ENCODE measurements around the gene SMIM14. TPM values are rescaled to one million over a fixed set of nuclear protein-coding genes. Genes with fewer than 3 reads are reported as not detected.

SMIM14 gene
- total RNA-seq (2021) (14.4 and 14.5 TPM in 2 replicates), Bru-seq, nascent RNA (percentile 51 among the genes with signal in this experiment), BruChase-seq, experiment 1, labeled RNA remaining after a 2-hour chase (percentile 47 among the genes with signal in this experiment), BruChase-seq, experiment 2, labeled RNA remaining after a 6-hour chase (percentile 55 among the genes with signal in this experiment)
- long read RNA-seq, full-length matches to known transcripts: 42 of 45 reads
- long read RNA-seq, partial matches to known transcripts: 0 of 45 reads
- long read RNA-seq, other reads (novel, unspliced or antisense): 3 of 45 reads

- peak within 1 kb of the TSS; percentile 91 for H3K27ac ChIP-seq (ENCODE audit: low read depth, low read length, poor library complexity, severe bottlenecking)
- intact Hi-C loops (cut with micrococcal nuclease; ENCODE audit: unreplicated experiment): loop anchor here (2.0 to 10.0 kb wide), 3 partner anchors 111 to 336 kb away; partner anchors contain the start of genes PDS5A and UGDH
- no TSS peak for BruUV-seq (replicated peaks)
- peak; percentile 99 for DNase-seq (ENCODE audit: low spot score)
- no peaks in the 10 kb centered on the region for H3K27me3 ChIP-seq (replicated peaks; ENCODE audit: insufficient read depth, low read depth, low read length, poor library complexity)
- no peaks in the 10 kb centered on the region for H3K9me3 ChIP-seq (ENCODE audit: low read depth, low read length, poor library complexity, severe bottlenecking)
- peak within 1 kb of the TSS; percentile 95 for H3K4me3 ChIP-seq (ENCODE audit: low read depth, low read length, poor library complexity, severe bottlenecking)
- no peak for TF ChIP-seq EZH2 (IDR thresholded peaks at IDR 0.05; ENCODE audit: borderline replicate concordance, low read depth, low read length, poor library complexity, severe bottlenecking)
- no peak for TF ChIP-seq CTCF (conservative IDR thresholded peaks at IDR 0.05; ENCODE audit: low read depth, low read length)
- H3K36me3 ChIP-seq (ENCODE audit: insufficient read depth, low read length, poor library complexity, severe bottlenecking): no peaks in the 10 kb centered on the region
- ChIA-PET CTCF (no interaction called here), POLR2A (ENCODE audit: low non-redundant PET) (interaction anchor here (0.6 kb wide), 1 partner anchor 547 kb away, joined by 3 read pairs; no protein-coding TSS in a partner anchor)
- peaks cover 10% of the 10 kb centered on the region for H3K4me1 ChIP-seq (ENCODE audit: insufficient read depth, low read length, poor library complexity, severe bottlenecking)
These were observed at the start of gene SMIM14 for GRCh38 chr4:39638354-39639239. Gene SMIM14, minus strand, starts transcription at chr4:39638865. Its CDS starts 33,720 bp downstream, at chr4:39605145.

- POLR2A ChIA-PET (ENCODE audit: low non-redundant PET): no interaction called here
- no peaks in the 10 kb centered on the region for H3K27me3 ChIP-seq (replicated peaks; ENCODE audit: insufficient read depth, low read depth, low read length, poor library complexity)
- no peaks in the 10 kb centered on the region for H3K9me3 ChIP-seq (ENCODE audit: low read depth, low read length, poor library complexity, severe bottlenecking)
- H3K4me1 ChIP-seq (ENCODE audit: insufficient read depth, low read length, poor library complexity, severe bottlenecking): no peaks in the 10 kb centered on the region
- no peak for TF ChIP-seq EZH2 (IDR thresholded peaks at IDR 0.05; ENCODE audit: borderline replicate concordance, low read depth, low read length, poor library complexity, severe bottlenecking)
- no peak for TF ChIP-seq CTCF (conservative IDR thresholded peaks at IDR 0.05; ENCODE audit: low read depth, low read length)
- intact Hi-C loops (cut with micrococcal nuclease; ENCODE audit: unreplicated experiment): no loop called here
- no peak for DNase-seq (ENCODE audit: low spot score)
- H3K27ac ChIP-seq (ENCODE audit: low read depth, low read length, poor library complexity, severe bottlenecking): no peak overlapping the region
- H3K36me3 ChIP-seq (ENCODE audit: insufficient read depth, low read length, poor library complexity, severe bottlenecking): no peaks in the 10 kb centered on the region
- no peak overlapping the region for H3K4me3 ChIP-seq (ENCODE audit: low read depth, low read length, poor library complexity, severe bottlenecking)
- CTCF ChIA-PET: interaction anchor here (0.6 kb wide), 1 partner anchor 29 kb away, joined by 3 read pairs; no protein-coding TSS in a partner anchor
- BruUV-seq (replicated peaks): no TSS peak
These were observed 48.3 kb upstream of the SMIM14 start for GRCh38 chr4:39687014-39687413.

- H3K4me1 ChIP-seq (ENCODE audit: insufficient read depth, low read length, poor library complexity, severe bottlenecking): no peaks in the 10 kb centered on the region
- no peak for DNase-seq (ENCODE audit: low spot score)
- no peaks in the 10 kb centered on the region for H3K27me3 ChIP-seq (replicated peaks; ENCODE audit: insufficient read depth, low read depth, low read length, poor library complexity)
- BruUV-seq (replicated peaks): no TSS peak
- TF ChIP-seq CTCF (conservative IDR thresholded peaks at IDR 0.05; ENCODE audit: low read depth, low read length) (no peak), EZH2 (IDR thresholded peaks at IDR 0.05; ENCODE audit: borderline replicate concordance, low read depth, low read length, poor library complexity, severe bottlenecking) (no peak)
- H3K36me3 ChIP-seq (ENCODE audit: insufficient read depth, low read length, poor library complexity, severe bottlenecking): no peaks in the 10 kb centered on the region
- intact Hi-C loops (cut with micrococcal nuclease; ENCODE audit: unreplicated experiment): no loop called here
- CTCF ChIA-PET: no interaction called here
- POLR2A ChIA-PET (ENCODE audit: low non-redundant PET): no interaction called here
- no peaks in the 10 kb centered on the region for H3K9me3 ChIP-seq (ENCODE audit: low read depth, low read length, poor library complexity, severe bottlenecking)
- no peak overlapping the region for H3K4me3 ChIP-seq (ENCODE audit: low read depth, low read length, poor library complexity, severe bottlenecking)
- H3K27ac ChIP-seq (ENCODE audit: low read depth, low read length, poor library complexity, severe bottlenecking): no peak overlapping the region
These were observed 47.3 kb upstream of the SMIM14 start for GRCh38 chr4:39685990-39686389.
